NB4 (cell line): ENCODE measurements around the gene SMURF1.

Experiments used
- CTCF ChIP-seq: IDR thresholded peaks from one replicate; pipeline ENCODE4 v1.5.1; 2012; ENCODE audit warnings: low read depth, low read length
- MYC ChIP-seq: IDR thresholded peaks from 2 replicates; pipeline ENCODE4 v1.6.1; 2011; ENCODE audit warnings: low read depth, low read length
- POLR2A ChIP-seq: IDR thresholded peaks from 2 replicates; pipeline ENCODE4 v1.6.1; 2011; ENCODE audit warnings: mild to moderate bottlenecking; ENCODE audit not compliant: insufficient read length; ENCODE audit errors: extremely low read depth

DNA sequence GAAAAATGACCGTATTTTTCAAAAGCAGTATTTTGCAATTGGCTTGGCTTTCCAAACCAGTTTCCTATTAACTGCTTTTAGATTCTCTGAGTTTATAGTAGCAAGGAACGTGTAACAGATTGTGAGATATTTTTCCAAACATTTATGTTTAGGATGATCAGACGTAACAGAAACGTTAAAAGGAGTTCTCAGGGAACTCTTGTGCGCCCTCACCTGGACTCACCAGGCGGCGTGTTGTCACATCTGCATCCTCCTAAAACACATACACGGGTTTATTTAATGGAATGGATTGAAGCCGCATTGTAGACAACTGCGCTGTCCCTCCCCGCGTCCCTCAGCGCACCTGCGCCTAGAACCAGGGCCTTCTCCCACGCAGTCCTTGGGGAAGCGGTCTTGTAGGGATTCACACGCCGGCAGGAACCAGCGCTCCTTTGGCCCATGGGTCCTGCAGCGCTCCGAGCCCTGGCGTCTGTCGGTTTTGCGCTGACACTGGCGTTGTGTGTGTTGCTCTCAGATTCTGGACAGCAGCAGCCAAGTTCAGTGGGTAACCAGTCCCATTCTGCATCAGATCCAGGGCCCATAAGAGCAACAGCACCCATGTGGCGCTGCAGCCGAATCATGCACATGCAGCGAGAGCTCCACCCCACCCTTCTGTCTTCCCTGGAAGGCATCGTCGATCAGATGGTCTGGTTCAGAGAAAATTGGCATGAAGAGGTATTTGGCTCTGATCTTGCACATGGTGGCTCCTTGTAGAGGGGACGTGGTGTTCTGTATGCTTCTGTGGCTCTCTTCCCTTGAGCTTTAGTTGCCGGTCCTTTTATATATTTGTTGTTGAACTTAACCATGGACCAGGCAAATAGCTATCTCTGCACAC lies 150.6 kb downstream of the SMURF1 start:
- TF ChIP-seq CTCF (peak; percentile 32), POLR2A (no peak), MYC (no peak)
